Forelimb muscle (tissue), 1 donor: ENCODE data around the gene NPTX2. TPM values are rescaled to one million over a fixed set of nuclear protein-coding genes. Genes with fewer than 3 reads are reported as not detected.
"Not testable (repeated sequence)": the region's sequence is repeated elsewhere in the genome, so short reads cannot be mapped to it uniquely, and the experiment has no call there.

Source experiments
- DNase-seq: peaks from one replicate; pipeline ENCODE4 v3.0.0-alpha.2; 2013; ENCODE audit warnings: low read depth
- polyA plus RNA-seq: library from polyadenylated mRNA; unstranded; fragments of 120-200 nt; gene quantifications from one replicate; pipeline ENCODE4 v1.2.1, GENCODE V29; 2013; ENCODE audit not compliant: insufficient read length

Gene NPTX2
- polyA plus RNA-seq: 7.4 TPM

DNA sequence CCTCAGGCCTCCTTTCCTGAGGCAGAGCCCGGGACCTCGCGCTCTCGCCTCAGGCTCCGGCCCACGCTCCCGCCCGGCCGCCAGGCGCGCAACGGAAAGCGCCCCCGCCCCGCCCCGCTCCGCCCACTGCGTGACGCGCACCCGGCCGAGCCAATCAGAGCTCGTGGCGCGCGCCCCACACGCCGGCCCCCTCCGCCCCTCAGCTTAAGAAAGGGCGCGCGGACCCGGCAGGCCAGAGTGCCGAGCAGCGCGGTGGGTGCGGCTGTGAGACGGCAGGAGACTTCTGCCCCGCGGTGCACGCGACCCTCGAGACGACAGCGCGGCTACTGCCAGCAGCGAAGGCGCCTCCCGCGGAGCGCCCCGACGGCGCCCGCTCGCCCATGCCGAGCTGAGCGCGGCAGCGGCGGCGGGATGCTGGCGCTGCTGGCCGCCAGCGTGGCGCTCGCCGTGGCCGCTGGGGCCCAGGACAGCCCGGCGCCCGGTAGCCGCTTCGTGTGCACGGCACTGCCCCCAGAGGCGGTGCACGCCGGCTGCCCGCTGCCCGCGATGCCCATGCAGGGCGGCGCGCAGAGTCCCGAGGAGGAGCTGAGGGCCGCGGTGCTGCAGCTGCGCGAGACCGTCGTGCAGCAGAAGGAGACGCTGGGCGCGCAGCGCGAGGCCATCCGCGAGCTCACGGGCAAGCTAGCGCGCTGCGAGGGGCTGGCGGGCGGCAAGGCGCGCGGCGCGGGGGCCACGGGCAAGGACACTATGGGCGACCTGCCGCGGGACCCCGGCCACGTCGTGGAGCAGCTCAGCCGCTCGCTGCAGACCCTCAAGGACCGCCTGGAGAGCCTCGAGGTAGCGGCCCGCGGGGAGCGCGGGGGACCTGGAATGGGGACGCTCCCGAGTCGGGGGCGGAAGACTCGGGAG, at the start of gene NPTX2:
Gene NPTX2, plus strand, starts transcription at position 235 of the 909 bp plus-strand sequence. Its CDS starts 177 bp downstream, at position 412.
- no peak for DNase-seq

- DNase-seq: no peak
These were observed 49.1 kb upstream of the NPTX2 start for GRCh38 chr7:98567991-98568390.

GRCh38 chr7:98568891-98569290, 48.2 kb upstream of the NPTX2 start:
- no peak for DNase-seq

GRCh38 chr7:98569691-98570337, 47.3 kb upstream of the NPTX2 start:
- DNase-seq: no peak

- DNase-seq: no peak
These were observed 46.1 kb upstream of the NPTX2 start for GRCh38 chr7:98571006-98571405.

DNA sequence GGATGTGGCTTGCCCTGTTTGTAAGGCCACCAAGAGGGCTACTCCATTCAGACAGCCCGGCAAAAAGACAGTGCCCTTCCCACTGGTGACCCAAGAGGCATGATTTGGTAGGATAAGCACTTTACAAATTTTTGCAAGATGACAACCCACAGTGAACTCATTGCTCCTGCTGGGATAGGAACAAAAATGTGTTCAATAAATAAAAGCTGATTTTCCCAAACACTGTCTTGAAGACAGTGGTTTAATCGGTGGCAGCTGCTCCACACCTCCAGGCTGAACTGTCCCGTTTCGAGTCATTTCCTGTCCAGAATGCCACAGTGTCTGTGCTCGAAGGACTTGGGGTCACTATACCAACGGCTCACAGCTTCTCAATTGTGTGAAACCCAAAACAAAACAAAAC, 45.1 kb upstream of the NPTX2 start:
- no peak for DNase-seq

GRCh38 chr7:98572716-98573115, 44.4 kb upstream of the NPTX2 start:
- not testable (repeated sequence) for DNase-seq

DNA sequence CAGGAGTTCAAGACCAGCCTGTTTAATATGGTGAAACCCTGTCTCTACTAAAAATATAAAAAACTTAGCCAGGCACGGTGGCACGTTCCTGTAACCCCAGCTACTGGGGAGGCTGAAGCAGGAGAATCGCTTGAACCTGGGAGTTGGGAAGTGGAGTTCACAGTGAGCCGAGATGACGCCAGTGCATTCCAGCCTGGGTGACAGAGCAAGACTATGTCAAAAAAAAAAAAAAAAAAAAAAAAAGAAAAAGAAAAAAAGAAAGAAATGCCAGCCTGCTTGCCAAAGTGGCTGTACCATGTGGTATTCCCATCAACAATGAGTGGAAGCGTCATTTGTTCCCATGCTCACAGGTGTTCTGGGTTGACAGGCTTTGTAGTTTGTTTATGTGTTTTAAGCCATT, 43.3 kb upstream of the NPTX2 start:
- no peak for DNase-seq

DNA sequence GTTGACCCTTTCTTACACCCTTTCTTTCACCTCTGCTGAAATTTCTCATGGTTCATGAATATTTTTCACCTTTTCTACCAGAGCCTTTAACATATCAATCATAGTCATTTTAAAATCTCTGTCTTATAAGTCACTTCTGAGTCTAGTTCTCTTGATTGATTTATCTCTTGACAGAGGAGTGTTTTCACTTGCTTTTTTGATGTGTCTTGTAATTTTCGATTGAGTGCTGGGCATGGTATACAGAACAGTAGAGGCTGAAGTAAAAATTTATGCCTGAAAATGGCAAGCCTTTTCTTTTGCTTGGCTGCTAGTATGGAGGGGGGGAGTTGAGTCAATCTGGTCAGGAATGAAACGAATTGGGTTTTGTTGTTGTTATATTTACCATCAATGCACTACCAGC, 41.2 kb upstream of the NPTX2 start:
- DNase-seq: no peak

DNA sequence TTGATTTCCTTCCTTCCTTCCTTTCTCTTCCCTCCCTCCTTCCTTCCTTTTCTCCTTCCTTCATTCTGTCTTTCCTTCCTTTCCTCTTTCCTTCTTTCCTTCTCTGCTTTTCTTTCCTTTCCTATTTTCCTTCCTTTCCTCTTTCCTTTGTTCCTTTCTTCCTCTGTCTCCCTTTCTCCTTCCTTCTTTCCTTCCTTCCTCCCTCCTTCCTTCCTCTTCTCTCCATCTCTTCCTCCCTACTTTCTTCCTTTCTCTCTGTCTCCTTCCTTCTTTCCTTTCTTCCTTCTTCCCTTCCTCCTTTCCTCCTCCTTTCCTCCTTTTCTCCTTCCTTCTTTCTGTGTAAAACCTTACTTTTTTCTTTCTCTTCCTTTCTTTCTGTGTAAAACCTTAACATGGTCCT, 32.3 kb upstream of the NPTX2 start:
- DNase-seq: no peak

DNA sequence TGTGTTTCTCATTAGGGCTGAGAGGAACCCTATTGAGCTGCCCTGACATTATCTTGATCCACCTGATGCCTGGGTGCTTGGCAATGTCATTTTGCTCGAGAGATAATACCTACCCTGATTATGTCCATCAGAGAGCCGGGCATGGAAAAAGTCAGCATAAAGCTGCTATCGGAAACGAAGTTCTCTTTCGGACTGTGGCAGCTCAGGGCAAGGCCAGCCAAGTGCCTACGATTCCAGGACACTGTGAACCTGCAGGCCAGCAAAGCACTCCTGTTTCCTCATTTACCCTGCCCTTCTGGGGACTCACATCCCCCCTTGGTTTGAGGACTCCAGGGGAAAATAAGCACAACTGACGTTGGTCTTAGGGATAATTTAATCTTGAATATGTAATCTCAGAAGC, 25.2 kb upstream of the NPTX2 start:
- no peak for DNase-seq

GRCh38 chr7:98594348-98594747, 22.7 kb upstream of the NPTX2 start:
- no peak for DNase-seq

- no peak for DNase-seq
These were observed 22.3 kb upstream of the NPTX2 start for GRCh38 chr7:98594787-98595186.

DNA sequence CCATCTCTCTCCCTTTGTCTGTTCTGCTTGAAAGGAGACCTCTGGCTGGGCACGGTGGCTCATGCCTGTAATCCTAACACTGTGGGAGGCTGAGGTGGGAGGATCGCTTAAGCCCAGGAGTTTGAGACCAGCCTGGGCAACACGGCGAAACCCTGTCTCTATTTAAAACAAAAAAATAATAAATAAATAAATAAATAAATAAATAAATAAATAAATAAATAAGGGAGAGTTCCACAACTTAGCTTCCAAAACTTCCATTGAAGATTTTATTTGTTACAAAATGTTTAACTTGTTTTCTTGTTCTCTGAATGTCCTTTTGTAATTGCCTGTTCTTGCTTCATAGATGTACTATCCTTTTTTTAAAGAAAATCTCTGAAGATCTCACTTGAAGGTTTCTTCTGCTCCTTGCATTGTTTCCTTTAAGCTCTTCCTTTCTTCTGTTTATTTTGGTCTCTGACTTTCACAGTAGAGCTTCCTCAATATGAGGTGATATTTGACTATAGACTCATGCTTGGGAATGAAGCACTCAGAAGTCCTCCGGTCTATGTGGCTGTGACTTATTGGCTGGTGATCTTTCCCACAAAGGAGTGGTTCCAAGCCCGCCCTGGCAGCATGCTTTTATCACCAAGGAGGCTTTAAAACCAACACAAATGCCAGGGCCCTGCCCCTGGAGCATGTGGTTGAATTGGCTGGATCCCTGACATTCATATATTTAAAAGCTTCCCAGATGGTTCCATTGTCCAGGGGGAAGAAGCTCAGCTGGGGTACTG, 18.1 kb upstream of the NPTX2 start:
- DNase-seq: no peak

- DNase-seq: no peak
These were observed 17.2 kb upstream of the NPTX2 start for GRCh38 chr7:98599886-98600285.

GRCh38 chr7:98602755-98603398, 14.2 kb upstream of the NPTX2 start:
- DNase-seq: no peak

DNA sequence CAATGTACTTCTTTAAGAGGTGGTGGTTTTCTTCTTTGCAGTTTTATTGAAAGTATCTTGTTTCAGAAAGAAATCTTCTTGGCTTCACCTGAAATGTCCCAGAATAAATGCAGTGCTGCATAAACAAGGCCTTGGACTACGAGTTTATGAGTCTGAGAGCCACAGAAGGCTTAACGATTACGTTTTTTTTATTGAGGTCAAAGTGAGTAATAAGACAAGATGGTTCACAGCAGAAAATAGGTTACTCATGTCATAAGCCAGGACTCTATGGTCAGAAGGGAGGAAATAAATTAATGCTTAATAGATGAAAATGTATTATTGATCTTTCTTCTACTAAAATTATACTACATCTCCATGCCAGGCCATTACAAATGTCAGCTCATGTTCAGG, 13.7 kb upstream of the NPTX2 start:
- DNase-seq: no peak

DNA sequence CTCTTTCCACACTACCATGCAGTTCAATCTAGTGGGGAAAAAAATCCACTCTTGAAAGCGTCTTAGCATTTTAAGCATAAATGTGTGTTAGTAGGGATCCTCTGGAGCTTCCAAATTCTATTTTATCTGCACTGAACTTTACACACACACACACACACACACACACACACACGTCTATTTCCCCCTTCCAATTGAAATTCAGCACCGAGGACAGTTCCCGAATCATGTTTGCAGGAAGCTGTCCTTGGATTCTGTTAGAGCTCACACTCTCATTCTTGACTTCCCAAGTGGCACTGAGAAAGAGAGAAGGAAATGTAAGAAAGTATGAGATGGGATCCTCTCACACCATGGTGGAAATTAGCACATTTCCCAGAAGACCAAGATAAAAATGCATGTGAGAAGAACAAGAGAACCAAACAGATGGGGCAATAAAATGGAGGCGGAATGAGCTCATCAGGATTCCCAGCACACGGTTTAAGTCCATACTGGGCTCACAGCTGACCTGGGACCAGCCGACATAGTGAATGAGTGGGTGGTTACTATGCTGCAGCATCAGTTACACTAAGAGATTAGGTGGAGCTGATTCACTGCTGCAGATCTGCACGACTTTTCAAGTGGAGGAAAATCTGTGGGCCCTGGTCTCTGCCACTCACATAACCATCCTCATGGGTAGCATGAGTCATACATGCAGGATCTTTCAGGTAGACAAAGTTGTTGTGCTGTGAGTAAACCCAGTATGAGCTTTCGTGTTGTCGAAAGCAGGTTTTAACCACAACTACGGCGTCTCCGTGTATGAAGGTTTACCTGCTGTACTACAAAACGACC, 3.3 kb upstream of the NPTX2 start:
- peak; percentile 25 for DNase-seq

GRCh38 chr7:98616381-98617050, 569 bp upstream of the NPTX2 start:
- no peak for DNase-seq

GRCh38 chr7:98617960-98618418, 904 bp downstream of the NPTX2 start:
- DNase-seq: no peak
